Measurements from ENCODE around the gene MECP2.

The MECP2 gene

DNA sequence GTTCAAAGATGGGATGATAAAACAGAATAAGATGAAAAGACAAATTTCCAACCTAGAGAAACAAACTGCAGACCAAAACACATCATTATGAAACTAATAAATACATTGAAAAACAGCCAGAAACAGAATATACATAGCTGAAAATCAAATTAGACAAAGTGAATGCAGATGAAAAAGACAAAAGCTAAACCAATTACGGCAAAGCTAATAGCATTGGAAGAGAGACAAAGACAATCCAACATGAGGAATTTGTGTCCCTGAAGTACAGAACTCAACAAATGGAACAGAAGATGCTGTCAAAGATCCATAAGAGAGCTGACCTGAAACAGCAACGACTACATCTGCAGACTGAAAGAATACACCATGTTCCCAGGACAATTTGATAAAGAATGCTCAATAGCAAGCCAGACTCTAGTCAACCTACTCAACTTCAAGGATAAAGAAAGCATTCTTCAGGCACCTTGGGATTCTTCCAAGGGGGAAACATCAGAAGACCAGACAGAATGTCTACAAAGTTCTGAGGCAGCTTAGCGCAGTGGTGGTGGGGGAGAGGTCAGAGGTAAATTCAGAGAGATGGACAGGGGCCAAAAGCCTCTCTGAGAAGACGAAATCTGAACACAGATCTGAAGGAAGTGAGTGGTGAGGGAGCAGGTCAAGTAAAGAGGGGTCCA lies 50.4 kb downstream of the MECP2 start:
- Histone ChIP-seq H3K4me1 (ENCODE audit: control insufficient read depth in 1 of 2, insufficient read depth in 1 of 2, low read depth in 1 of 2, low read length in 1 of 2) (peaks cover 23% of the 10 kb centered on the region in 2 experiments), H3K27ac (no peak overlapping the region)

DNA sequence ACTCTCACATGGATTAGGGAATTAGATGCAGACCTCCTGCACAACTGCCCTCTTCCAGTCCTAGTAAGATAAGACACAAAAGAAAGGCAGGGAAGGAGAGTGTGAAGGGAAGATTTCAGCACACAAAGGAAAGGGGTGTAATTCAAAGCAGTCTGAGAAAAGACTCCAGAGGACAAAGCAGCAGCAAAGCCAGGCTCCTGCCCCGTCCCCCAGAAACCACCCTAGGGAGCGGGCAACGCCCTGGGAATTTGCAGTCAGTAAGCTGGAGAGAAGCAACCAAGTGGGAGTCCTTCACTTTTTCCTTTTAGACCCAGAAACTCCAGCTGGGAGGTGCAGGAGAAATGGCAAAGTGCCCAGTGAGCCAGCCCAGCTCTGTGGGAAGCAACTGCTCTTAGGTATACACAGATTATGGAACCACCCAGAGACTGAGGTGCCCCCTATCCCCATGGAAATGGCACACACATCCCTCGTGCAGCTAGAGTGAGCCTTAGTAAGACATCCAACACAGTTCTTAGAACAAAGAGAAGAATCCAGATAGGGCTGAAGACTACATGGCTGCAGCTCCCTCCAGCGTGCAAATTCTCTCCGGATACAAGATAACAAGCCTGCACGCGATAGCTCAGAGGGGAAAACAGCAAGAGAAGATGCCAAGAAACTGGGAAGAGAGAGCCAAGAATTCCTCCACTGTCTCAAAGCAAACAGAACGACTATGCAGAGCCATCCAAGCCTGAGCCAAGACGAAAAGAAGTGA lies 51.3 kb downstream of the MECP2 start:
- no peak overlapping the region for H3K27ac ChIP-seq
- no peak overlapping the region for H3K4me3 ChIP-seq (ENCODE audit: low read depth in 1 of 2, low read length in 1 of 2)
- peaks cover 27 to 32% of the 10 kb centered on the region in 2 experiments for H3K4me1 ChIP-seq (ENCODE audit: control insufficient read depth in 1 of 2, insufficient read depth in 1 of 2, low read depth in 1 of 2, low read length in 1 of 2)
- TF ChIP-seq, protein P1, sequence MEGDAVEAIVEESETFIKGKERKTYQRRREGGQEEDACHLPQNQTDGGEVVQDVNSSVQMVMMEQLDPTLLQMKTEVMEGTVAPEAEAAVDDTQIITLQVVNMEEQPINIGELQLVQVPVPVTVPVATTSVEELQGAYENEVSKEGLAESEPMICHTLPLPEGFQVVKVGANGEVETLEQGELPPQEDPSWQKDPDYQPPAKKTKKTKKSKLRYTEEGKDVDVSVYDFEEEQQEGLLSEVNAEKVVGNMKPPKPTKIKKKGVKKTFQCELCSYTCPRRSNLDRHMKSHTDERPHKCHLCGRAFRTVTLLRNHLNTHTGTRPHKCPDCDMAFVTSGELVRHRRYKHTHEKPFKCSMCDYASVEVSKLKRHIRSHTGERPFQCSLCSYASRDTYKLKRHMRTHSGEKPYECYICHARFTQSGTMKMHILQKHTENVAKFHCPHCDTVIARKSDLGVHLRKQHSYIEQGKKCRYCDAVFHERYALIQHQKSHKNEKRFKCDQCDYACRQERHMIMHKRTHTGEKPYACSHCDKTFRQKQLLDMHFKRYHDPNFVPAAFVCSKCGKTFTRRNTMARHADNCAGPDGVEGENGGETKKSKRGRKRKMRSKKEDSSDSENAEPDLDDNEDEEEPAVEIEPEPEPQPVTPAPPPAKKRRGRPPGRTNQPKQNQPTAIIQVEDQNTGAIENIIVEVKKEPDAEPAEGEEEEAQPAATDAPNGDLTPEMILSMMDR (IDR thresholded peaks at IDR 0.05): no peak
- peaks cover 17% of the 10 kb centered on the region for H3K36me3 ChIP-seq
- H3K9me3 ChIP-seq: no peaks in the 10 kb centered on the region
- no peaks in the 10 kb centered on the region for H3K27me3 ChIP-seq

More for the DNA sequence above, 50.4 kb downstream of the MECP2 start:
- Histone ChIP-seq H3K36me3 (peaks cover 17% of the 10 kb centered on the region), H3K4me3 (ENCODE audit: low read depth in 1 of 2, low read length in 1 of 2) (no peak overlapping the region), H3K27me3 (no peaks in the 10 kb centered on the region), H3K9me3 (no peaks in the 10 kb centered on the region)
- TF ChIP-seq, protein P1 (IDR thresholded peaks at IDR 0.05): no peak

DNA sequence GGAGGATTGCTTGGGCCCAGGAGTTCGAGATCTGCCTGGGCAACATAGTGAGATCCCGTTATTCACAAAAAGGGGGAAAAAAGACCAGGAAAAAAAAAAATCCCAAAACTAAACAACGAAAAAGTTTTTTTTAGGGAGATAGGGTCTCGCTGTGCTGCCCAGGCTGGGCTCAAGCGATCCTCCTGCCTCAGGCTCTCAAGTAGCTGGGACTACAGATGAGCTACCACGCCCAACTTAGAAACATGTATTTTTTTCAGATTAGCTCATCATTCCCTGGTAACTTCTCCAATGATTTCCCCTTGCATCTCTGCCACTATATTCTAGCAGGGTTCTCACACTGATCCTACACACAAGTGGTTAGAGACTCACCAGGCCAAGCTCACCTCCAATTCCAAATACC lies 53.4 kb downstream of the MECP2 start:
- Histone ChIP-seq H3K27ac (peak overlapping the region; percentile 27), H3K4me1 (ENCODE audit: control insufficient read depth in 1 of 2, insufficient read depth in 1 of 2, low read depth in 1 of 2, low read length in 1 of 2) (peaks cover 45 to 53% of the 10 kb centered on the region in 2 experiments), H3K36me3 (peaks cover 11% of the 10 kb centered on the region), H3K9me3 (no peaks in the 10 kb centered on the region), H3K4me3 (ENCODE audit: low read depth in 1 of 2, low read length in 1 of 2) (no peak overlapping the region), H3K27me3 (no peaks in the 10 kb centered on the region)
- TF ChIP-seq, protein P1 (IDR thresholded peaks at IDR 0.05): no peak

DNA sequence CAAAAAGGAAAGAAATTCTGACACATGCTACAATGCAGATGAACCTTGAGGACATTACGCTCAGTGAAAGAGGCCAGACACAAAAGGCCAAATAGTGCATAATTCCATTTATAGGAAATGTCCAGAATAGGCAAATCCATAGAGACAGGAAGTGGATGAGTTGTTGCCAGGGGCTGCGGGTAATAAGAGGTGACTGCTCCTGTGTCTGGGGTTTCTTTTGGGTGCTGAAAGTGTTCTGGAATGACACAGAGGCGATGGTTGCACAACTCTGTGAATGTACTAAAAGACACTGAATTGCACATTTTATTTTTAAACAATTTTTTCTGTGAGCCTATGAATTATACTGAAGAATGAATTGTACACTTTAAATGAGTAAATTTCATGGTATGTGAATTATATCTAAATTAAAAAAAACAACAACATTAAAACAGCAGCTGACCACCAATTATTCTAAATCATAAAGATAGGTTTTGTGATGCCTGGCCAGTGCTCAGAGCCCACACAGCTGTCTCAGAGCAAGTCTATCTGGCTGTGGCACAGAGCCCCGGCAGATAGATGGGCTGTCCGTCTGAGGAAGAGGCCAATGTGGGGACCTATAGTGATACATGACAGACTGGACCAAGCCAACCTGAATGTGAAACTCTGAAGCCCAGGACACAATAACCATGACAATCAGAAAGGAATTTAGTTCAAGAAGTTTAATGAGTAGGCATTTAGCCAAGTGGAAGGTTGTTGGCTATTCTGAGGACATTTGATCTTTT lies 54.3 kb downstream of the MECP2 start:
- H3K36me3 ChIP-seq: peaks cover 8% of the 10 kb centered on the region
- TF ChIP-seq, protein P1 (IDR thresholded peaks at IDR 0.05): no peak
- peak overlapping the region; percentile 23 for H3K27ac ChIP-seq
- no peaks in the 10 kb centered on the region for H3K27me3 ChIP-seq
- peaks cover 52 to 62% of the 10 kb centered on the region in 2 experiments for H3K4me1 ChIP-seq (ENCODE audit: control insufficient read depth in 1 of 2, insufficient read depth in 1 of 2, low read depth in 1 of 2, low read length in 1 of 2)
- H3K4me3 ChIP-seq (ENCODE audit: low read depth in 1 of 2, low read length in 1 of 2): no peak overlapping the region
- H3K9me3 ChIP-seq: no peaks in the 10 kb centered on the region

DNA sequence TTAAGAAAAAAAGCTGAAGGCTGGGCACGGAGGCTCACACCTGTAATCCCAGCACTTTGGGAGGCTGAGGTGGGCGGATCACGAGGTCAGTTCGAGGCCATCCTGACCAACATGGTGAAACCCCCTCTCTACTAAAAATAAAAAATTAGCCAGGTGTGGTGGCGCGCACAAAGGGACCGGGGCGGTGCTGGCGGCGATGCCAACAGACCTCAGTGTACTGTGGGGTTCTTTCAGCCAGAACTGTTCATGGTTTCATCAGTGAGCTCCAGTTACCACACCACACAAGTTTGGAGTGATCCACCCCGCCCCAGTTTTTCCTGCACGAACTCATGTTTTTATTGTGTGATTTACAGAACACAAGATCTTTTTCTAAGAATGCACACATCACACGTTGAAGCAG lies 56.7 kb downstream of the MECP2 start:
- TF ChIP-seq, protein P1 (IDR thresholded peaks at IDR 0.05): no peak
- peak overlapping the region; percentile 86 for H3K27ac ChIP-seq
- no peaks in the 10 kb centered on the region for H3K9me3 ChIP-seq
- H3K36me3 ChIP-seq: no peaks in the 10 kb centered on the region
- H3K4me3 ChIP-seq (ENCODE audit: low read depth in 1 of 2, low read length in 1 of 2): no peak overlapping the region
- H3K4me1 ChIP-seq (ENCODE audit: control insufficient read depth in 1 of 2, insufficient read depth in 1 of 2, low read depth in 1 of 2, low read length in 1 of 2): peaks cover 56 to 65% of the 10 kb centered on the region in 2 experiments
- no peaks in the 10 kb centered on the region for H3K27me3 ChIP-seq
